ENCODE results near the gene PAH. TPM values are rescaled to one million over a fixed set of nuclear protein-coding genes. Genes with fewer than 3 reads are reported as not detected.
A peak's percentile ranks its signal among the peaks of the same experiment; 100 is the strongest.
"Not testable (repeated sequence)": the region's sequence is repeated elsewhere in the genome, so short reads cannot be mapped to it uniquely, and the experiment has no call there.

Gene PAH
- total RNA-seq, 2 donors from 2014 or later: 7.3 to 39.6 TPM

- WGBS, 2 donors: 71 to 77% methylated on average over 3 of the region's 3 CpGs
- Histone ChIP-seq H3K27me3 (no peaks in the 10 kb centered on the region), H3K9me3 (no peaks in the 10 kb centered on the region), H3K4me3 (no peak overlapping the region), H3K36me3 (replicated peaks in 1 of 2; ENCODE audit: insufficient read depth in 1 of 2, low read depth in 2 of 2) (no peaks in the 10 kb centered on the region), H3K4me1 (no peaks in the 10 kb centered on the region), H3K27ac (no peak overlapping the region)
- DNase-seq: no peak
- no peak for TF ChIP-seq CTCF (IDR thresholded peaks at IDR 0.05)
- TF ChIP-seq POLR2A (IDR thresholded peaks at IDR 0.05): no peak
- intact Hi-C loops (cut with DNase I): no loop called here
- ATAC-seq: no peak
Observed at GRCh38 chr12:102848832-102849231, 68.2 kb downstream of the PAH start.

GRCh38 chr12:102847131-102847530, 69.9 kb downstream of the PAH start:
- Histone ChIP-seq H3K4me1 (no peaks in the 10 kb centered on the region), H3K27me3 (no peaks in the 10 kb centered on the region), H3K9me3 (no peaks in the 10 kb centered on the region), H3K27ac (no peak overlapping the region), H3K4me3 (no peak overlapping the region), H3K36me3 (replicated peaks in 1 of 2; ENCODE audit: insufficient read depth in 1 of 2, low read depth in 2 of 2) (no peaks in the 10 kb centered on the region)
- WGBS, 2 donors: 57 to 74% methylated on average over 2 of the region's 2 CpGs
- no peak for TF ChIP-seq CTCF (IDR thresholded peaks at IDR 0.05)
- TF ChIP-seq POLR2A (IDR thresholded peaks at IDR 0.05): no peak
- intact Hi-C loops (cut with DNase I): no loop called here
- ATAC-seq: no peak
- no peak for DNase-seq

- 63 to 75% methylated on average over 10 of the region's 10 CpGs for WGBS, 2 donors
- no peak overlapping the region for H3K4me3 ChIP-seq
- TF ChIP-seq POLR2A (IDR thresholded peaks at IDR 0.05): no peak
- TF ChIP-seq CTCF (IDR thresholded peaks at IDR 0.05): no peak
- H3K27ac ChIP-seq: no peak overlapping the region
- no peaks in the 10 kb centered on the region for H3K4me1 ChIP-seq
- no peaks in the 10 kb centered on the region for H3K27me3 ChIP-seq
- H3K9me3 ChIP-seq: no peaks in the 10 kb centered on the region
- H3K36me3 ChIP-seq (replicated peaks in 1 of 2; ENCODE audit: insufficient read depth in 1 of 2, low read depth in 2 of 2): no peaks in the 10 kb centered on the region
- no peak for ATAC-seq
- intact Hi-C loops (cut with DNase I): no loop called here
- no peak for DNase-seq
Observed at GRCh38 chr12:102833687-102834441, 83.2 kb downstream of the PAH start.

GRCh38 chr12:102832826-102833225, 84.2 kb downstream of the PAH start:
- H3K27ac ChIP-seq; intact Hi-C loops (cut with DNase I); H3K36me3 ChIP-seq (replicated peaks in 1 of 2; ENCODE audit: insufficient read depth in 1 of 2, low read depth in 2 of 2); DNase-seq; H3K9me3 ChIP-seq; H3K27me3 ChIP-seq; H3K4me3 ChIP-seq; ATAC-seq; H3K4me1 ChIP-seq: not testable (repeated sequence)
- WGBS, 2 donors: 77 to 79% methylated on average over 13 to 21 of the region's 24 CpGs

- intact Hi-C loops (cut with DNase I): no loop called here
- WGBS, 2 donors: 6 to 8% methylated on average over 23 to 36 of the region's 36 CpGs
Observed at GRCh38 chr12:102824218-102824835, 92.7 kb downstream of the PAH start.

More at GRCh38 chr12:102824218-102824835, 92.7 kb downstream of the PAH start:
- no peaks in the 10 kb centered on the region for H3K27me3 ChIP-seq
- H3K36me3 ChIP-seq (replicated peaks in 1 of 2; ENCODE audit: insufficient read depth in 1 of 2, low read depth in 2 of 2): no peaks in the 10 kb centered on the region
- H3K9me3 ChIP-seq: no peaks in the 10 kb centered on the region
- DNase-seq: peak; percentile 8 to 40 (median 16)
- no peaks in the 10 kb centered on the region for H3K4me1 ChIP-seq
- no peak for ATAC-seq
- TF ChIP-seq POLR2A (IDR thresholded peaks at IDR 0.05) (no peak), CTCF (IDR thresholded peaks at IDR 0.05) (no peak)
- H3K4me3 ChIP-seq: no peak overlapping the region
- H3K27ac ChIP-seq: no peak overlapping the region

All from body of pancreas (tissue), 4 donors.